Measurements from ENCODE around the gene MATR3. TPM values are rescaled to one million over a fixed set of nuclear protein-coding genes. Genes with fewer than 3 reads are reported as not detected.
"Not testable (repeated sequence)": the region's sequence is repeated elsewhere in the genome, so short reads cannot be mapped to it uniquely, and the experiment has no call there.

The MATR3 gene
- total RNA-seq, 4 donors from 2014 or later, result 194 to 326 (median 314) TPM

DNA sequence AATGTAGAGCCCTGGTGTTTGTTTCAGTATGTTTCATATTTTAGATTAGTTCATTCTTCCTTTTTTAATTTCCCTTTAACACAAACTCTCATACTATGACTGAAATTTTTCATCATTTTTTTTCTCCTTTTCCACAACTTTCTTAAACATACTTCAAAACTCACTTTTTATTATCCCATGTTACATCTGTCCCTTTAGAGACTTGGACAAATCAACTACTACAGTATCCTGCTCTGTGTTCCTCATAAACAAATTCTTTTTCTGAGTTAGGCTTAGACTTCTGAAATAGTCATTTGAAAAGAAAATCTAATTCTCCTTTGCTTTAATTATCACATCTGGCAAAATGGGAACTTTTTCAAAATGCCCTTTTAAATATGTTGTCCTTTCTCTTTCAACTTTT lies 15.3 kb downstream of the MATR3 start:
- no peak overlapping the region for H3K27ac ChIP-seq
- H3K36me3 ChIP-seq, result no peaks in the 10 kb centered on the region
- peaks cover 36 to 100% (median 37%) of the 10 kb centered on the region in 3 donors for H3K4me1 ChIP-seq
- H3K4me3 ChIP-seq, result no peak overlapping the region
- TF ChIP-seq, protein P1, sequence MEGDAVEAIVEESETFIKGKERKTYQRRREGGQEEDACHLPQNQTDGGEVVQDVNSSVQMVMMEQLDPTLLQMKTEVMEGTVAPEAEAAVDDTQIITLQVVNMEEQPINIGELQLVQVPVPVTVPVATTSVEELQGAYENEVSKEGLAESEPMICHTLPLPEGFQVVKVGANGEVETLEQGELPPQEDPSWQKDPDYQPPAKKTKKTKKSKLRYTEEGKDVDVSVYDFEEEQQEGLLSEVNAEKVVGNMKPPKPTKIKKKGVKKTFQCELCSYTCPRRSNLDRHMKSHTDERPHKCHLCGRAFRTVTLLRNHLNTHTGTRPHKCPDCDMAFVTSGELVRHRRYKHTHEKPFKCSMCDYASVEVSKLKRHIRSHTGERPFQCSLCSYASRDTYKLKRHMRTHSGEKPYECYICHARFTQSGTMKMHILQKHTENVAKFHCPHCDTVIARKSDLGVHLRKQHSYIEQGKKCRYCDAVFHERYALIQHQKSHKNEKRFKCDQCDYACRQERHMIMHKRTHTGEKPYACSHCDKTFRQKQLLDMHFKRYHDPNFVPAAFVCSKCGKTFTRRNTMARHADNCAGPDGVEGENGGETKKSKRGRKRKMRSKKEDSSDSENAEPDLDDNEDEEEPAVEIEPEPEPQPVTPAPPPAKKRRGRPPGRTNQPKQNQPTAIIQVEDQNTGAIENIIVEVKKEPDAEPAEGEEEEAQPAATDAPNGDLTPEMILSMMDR (IDR thresholded peaks at IDR 0.05), result no peak
- TF ChIP-seq POLR2A (IDR thresholded peaks at IDR 0.05) (no peak), POLR2AphosphoS5 (IDR thresholded peaks at IDR 0.05) (no peak), EP300 (IDR thresholded peaks at IDR 0.05) (no peak)
- H3K27me3 ChIP-seq, result no peaks in the 10 kb centered on the region
- no peak for ATAC-seq
- no peaks in the 10 kb centered on the region for H3K9me3 ChIP-seq

DNA sequence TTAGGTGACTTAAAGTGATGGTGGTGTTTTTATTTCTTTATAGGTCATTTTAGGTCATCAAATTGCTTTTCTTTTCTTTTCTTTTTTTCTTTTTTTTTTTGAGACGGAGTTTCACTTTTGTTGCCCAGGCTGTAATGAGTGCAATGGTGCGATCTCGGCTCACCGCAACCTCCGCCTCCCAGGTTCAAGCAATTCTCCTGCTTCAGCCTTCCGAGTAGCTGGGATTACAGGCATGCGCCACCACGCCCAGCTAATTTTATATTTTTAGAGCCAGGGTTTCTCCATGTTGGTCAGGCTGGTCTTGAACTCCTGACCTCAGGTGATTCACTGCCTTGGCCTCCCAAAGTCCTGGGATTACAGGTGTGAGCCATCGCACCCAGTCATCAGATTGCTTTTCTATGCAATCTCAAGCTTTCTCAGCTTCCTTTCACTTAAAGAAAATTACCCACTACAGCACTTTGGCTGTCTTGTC lies 17.2 kb downstream of the MATR3 start:
- peaks cover 34 to 99% (median 36%) of the 10 kb centered on the region in 3 donors for H3K4me1 ChIP-seq
- not testable (repeated sequence) for H3K36me3 ChIP-seq, H3K9me3 ChIP-seq, H3K27ac ChIP-seq, ATAC-seq, H3K27me3 ChIP-seq, H3K4me3 ChIP-seq
- WGBS, 2 donors (ENCODE audit: low coverage in 1 of 2), result 70 to 83% methylated on average over 2 to 9 of the region's 9 CpGs

GRCh38 chr5:139312075-139312474 lies 18.5 kb downstream of the MATR3 start:
- no peaks in the 10 kb centered on the region for H3K9me3 ChIP-seq
- H3K4me3 ChIP-seq, result no peak overlapping the region
- peaks cover 3 to 15% of the 10 kb centered on the region in 2 donors for H3K36me3 ChIP-seq
- H3K27ac ChIP-seq, result no peak overlapping the region
- H3K27me3 ChIP-seq, result no peaks in the 10 kb centered on the region
- TF ChIP-seq, protein P1 (IDR thresholded peaks at IDR 0.05), result no peak
- TF ChIP-seq POLR2AphosphoS5 (IDR thresholded peaks at IDR 0.05) (no peak), EP300 (IDR thresholded peaks at IDR 0.05) (no peak), POLR2A (IDR thresholded peaks at IDR 0.05) (no peak)
- no peak for ATAC-seq
- 66 to 86% methylated on average over 5 to 9 of the region's 9 CpGs for WGBS, 2 donors (ENCODE audit: low coverage in 1 of 2)
- peaks cover 25 to 99% (median 26%) of the 10 kb centered on the region in 3 donors for H3K4me1 ChIP-seq

- 40 to 84% methylated on average over 1 of the region's 1 CpG for WGBS, 2 donors (ENCODE audit: low coverage in 1 of 2)
- Histone ChIP-seq H3K4me1 (peaks cover 7 to 88% (median 15%) of the 10 kb centered on the region in 3 donors), H3K9me3 (no peaks in the 10 kb centered on the region), H3K27ac (no peak overlapping the region), H3K36me3 (peaks cover 11 to 37% of the 10 kb centered on the region in 2 donors), H3K27me3 (no peaks in the 10 kb centered on the region), H3K4me3 (no peak overlapping the region)
- TF ChIP-seq POLR2AphosphoS5 (IDR thresholded peaks at IDR 0.05) (no peak), POLR2A (IDR thresholded peaks at IDR 0.05) (no peak), EP300 (IDR thresholded peaks at IDR 0.05) (no peak)
- TF ChIP-seq, protein P1 (IDR thresholded peaks at IDR 0.05), result no peak
- ATAC-seq, result no peak
These were observed 20.7 kb downstream of the MATR3 start for GRCh38 chr5:139314276-139314675.

- no peaks in the 10 kb centered on the region for H3K27me3 ChIP-seq
- no peaks in the 10 kb centered on the region for H3K9me3 ChIP-seq
- ATAC-seq, result no peak
- no peak overlapping the region for H3K4me3 ChIP-seq
- TF ChIP-seq POLR2A (IDR thresholded peaks at IDR 0.05), result no peak
- TF ChIP-seq POLR2AphosphoS5 (IDR thresholded peaks at IDR 0.05), result no peak
- TF ChIP-seq EP300 (IDR thresholded peaks at IDR 0.05), result no peak
- TF ChIP-seq, protein P1 (IDR thresholded peaks at IDR 0.05), result no peak
- H3K36me3 ChIP-seq, result peaks cover 11 to 45% of the 10 kb centered on the region in 2 donors
- no peak overlapping the region for H3K27ac ChIP-seq
- WGBS, 2 donors (ENCODE audit: low coverage in 1 of 2), result 70 to 76% methylated on average over 3 of the region's 3 CpGs
- H3K4me1 ChIP-seq, result peaks cover 4 to 79% (median 13%) of the 10 kb centered on the region in 3 donors
These were observed 21.6 kb downstream of the MATR3 start for GRCh38 chr5:139315056-139315615.

Measured in gastroesophageal sphincter (tissue), 4 donors.